GM18861 (cell line): ENCODE measurements around the gene TTBK2.
"Not testable (repeated sequence)": the region's sequence is repeated elsewhere in the genome, so short reads cannot be mapped to it uniquely, and the experiment has no call there.

Experiments used
- ATAC-seq: cut with Tn5 transposase; IDR thresholded peaks from one replicate; pipeline ENCODE4 v1.9.1; 2021; ENCODE audit not compliant: unreplicated experiment

The TTBK2 gene

DNA sequence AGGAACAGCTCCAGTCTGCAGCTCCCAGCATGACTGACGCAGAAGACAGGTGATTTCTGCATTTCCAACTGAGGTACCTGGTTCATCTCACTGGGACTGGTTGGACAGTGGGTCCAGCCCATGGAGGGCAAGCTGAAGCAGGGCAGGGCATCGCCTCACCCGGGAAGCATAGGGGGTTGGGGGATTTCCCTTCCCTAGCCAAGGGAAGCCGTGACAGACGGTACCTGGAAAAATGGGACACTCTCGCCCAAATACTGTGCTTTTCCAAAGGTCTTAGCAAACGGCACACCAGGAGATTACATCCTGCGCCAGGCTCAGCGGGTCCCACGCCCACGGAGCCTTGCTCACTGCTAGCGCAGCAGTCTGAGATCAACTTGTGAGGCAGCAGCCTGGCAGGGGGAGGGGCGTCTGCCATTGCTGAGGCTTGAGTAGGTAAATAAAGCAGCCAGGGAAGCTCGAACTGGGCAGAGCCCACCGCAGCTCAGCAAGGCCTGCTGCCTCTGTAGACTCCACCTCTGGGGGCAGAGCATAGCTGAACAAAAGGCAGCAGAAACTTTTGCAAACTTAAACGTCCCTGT is 156.3 kb downstream of the TTBK2 start:
- ATAC-seq, result not testable (repeated sequence)

DNA sequence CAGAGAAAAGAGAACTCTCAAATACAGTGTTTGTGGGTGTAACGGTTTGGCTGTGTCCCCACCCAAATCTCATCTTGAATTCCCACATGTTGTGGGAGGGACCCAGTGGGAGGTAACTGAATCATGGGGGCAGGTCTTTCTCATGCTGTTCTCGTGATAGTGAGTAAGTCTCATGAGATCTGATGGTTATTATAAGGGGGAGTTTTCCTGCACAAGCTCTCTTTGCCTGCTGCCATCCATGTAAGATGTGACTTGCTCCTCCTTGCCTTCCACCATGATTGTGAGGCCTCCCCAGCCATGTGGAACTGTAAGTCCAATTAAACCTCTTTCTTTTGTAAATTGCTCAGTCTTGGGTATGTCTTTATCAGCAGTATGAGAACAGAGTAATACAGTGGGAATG is 158.8 kb downstream of the TTBK2 start:
- not testable (repeated sequence) for ATAC-seq

DNA sequence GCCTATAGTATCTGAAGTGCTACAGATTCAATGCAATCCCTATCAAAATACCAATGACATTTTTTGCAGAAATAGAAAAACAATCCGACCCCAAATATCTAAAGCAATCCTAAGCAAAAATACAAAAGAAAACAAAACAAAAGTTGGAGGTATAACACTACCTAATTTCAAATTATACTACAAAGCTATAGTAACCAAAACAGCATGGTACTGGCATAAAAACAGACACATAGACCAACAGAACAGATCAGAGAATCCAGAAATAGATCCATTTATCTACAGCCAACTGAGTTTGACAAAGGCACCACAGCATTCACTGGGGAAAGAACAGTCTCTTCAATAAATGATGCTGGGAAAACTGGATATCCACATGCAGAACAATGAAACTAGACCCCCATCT is 159.8 kb downstream of the TTBK2 start:
- no peak for ATAC-seq

DNA sequence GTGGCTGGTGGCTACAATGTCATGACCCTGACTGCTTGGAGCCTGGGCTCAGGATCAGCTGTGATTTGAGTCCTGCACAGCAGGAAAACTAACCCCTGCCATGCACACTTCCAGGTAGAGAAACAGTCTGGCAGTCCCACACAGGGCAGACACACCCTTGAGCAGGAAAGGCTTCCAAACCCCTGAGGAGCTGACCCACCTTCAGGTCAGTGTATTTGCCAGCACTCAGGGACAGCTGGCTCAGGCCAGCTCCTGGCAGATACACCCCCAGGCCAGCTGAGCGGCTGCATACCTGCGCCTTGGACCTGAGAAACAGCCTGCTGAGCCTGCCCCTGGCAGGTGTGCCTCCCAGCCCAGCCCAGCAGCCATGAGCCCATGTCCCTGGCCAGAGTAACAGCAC is 161.5 kb downstream of the TTBK2 start:
- no peak for ATAC-seq

DNA sequence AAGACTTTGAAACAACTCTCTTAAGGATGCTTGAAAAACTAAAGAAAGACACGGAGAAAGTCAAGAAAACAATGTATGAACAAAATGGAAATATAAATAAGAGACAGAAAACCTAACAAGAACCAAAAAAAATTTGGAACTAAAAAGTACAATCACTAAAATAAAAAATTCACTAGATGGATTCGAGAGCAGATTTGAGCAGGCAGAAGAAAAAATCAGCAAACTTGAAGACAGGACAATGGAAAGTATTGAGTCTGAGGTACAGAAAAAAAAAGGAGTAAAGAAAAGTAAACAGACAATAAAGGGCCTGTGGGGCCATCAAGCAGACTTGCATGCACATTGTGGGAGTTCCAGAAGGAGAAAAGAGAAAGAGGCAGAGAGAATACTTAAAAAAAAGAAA is 170.3 kb downstream of the TTBK2 start:
- no peak for ATAC-seq

DNA sequence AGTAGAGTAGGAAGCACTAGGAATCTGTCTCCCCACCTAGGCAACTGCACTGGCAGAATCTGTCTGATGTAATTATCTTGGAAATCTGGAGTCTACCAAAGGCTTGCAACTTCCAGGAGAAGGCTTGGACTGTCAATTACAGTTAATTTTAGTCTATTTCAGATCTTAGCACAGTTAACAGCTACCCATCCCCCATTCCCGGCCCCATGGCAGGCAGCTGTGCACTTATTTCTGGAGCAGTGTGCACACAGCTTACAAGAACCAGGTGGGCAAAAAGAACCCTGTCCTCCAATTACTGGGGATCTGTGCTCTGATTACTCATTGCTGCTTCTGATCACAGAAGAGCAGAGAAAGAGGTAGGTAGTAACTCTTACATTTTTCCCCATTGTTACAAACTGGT is 171.3 kb downstream of the TTBK2 start:
- ATAC-seq, result no peak

DNA sequence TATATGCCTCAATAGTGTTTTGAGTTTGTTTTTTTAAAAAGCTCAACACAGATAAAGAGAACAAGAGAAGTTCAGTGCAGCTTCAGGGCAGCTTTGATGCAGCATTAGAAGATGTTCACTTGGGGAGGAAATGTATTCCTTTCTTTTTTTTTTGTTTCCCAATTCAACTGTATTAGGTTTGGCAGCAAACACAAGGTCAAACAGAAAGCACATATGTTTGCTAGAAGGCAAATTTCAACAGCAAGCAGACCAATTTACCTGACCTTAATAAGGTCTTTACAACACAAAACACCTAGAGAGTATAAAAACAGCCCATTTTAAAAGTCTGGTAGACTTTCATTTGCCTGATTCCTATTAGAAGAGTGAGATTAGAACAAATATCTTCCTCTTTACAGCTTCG is 176.4 kb downstream of the TTBK2 start:
- ATAC-seq, result no peak

DNA sequence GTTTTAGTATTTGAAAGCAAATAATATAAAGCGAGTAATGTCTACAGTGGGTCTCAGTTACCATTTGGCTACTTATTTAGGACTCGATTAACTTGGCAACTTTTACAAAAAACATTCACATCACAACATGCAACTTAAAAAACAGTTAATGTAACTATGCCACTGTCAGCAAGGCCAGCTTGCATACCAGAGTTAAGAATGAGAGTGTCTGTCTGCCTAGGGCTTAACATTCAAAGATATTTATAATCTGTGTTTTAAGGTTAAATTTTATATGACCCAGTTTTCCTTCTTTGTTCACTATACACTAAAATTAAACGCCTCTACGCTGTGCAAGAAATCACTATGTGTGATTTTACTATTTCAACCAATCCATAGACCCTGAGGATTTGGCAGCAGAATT is 178.4 kb downstream of the TTBK2 start:
- ATAC-seq, result no peak

DNA sequence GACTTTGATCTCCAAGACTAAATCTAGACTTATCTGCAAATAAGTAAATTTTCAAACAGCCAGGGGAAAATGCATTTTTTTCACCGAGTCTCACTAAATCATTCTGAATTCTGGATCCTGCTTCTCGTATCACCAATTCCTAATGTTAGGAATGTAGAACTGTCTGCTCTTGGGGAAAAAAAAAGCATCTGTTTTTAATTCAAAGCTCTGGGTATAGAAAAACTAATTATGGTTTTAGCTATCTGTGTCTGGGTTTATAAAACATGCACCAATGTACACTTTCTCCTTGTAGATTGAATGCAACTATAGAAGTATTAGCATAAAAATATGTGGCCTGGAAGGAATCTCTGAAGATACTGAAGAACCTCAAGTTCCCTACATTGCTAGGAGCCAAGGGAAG is 178.9 kb downstream of the TTBK2 start:
- ATAC-seq, result no peak

DNA sequence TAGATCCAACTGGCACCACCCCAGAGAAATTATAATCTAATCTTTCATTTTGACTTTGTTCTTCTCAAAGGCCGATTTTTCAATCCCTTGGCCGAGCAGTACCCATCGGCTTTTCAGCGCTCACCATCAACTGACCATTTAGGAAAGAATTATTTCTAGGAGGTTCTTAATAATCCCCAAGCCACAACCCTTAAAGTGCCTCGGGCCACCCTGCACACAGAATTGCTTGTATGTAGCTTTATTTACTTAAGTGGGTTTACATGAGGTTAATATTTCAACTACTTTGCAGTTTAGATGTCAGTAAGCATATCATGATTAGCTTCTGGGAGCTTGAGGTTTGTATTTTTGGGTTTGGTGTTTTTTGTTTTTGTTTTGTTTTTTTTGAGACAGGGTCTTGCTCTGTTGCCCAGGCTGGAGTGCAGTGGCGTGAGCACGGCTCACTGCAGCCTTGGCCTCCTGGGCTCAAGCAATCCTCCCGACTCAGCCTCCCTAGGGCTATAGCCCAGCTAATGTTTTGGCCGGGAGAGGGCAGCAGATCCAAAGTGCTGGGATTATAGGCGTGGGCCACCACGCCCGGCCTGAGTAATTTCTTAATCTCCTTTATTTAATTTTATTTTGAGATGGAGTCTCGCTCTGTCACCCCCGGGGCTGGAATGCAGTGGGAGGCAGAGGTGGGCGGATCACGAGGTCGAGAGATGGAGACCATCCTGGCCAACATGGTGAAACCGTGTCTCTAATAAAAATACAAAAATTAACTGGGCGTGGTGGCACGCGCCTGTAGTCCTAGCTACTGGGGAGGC is 182.8 kb downstream of the TTBK2 start:
- ATAC-seq, result no peak

DNA sequence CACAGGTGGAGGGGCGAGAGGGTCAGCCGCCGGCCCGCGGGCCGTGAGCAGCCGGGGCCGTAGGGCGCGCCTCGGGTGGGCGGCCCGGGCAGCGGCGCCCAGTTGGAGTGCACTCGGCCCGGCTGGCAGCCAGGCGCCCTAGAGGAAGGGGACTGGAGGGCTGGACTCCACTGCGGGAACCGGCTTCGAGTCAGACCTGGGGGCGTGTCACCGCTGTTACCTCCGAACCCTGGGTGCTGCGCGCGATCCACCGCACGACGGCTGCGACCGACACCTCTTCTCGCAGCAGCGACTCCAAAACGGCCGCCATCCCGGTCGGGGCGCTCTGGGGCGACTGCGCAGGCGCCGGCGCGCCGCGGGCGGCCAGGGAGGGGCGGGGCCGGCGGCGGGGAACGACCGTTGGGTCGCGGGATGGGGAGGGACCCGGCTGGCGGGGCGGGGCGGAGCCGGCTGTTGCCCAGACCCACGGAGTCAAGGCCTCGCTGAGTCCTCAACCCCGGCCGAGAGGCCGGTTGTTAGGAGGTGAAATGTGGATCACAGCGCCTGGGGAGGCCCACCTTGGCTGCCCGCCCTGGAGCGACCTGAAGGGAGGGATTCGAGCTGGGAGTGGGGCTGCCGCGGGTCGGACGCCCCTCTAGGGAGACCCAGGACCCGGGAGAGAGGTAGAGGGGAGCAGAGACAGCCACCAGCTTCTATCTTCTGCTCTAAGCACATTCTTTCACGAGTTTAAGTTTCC is 183.6 kb downstream of the TTBK2 start, which contains the start of gene CDAN1:
Gene CDAN1, minus strand, starts transcription at position 336 of the 736 bp plus-strand sequence. Its CDS starts 26 bp downstream, at position 310.
- peak; percentile 65 for ATAC-seq

DNA sequence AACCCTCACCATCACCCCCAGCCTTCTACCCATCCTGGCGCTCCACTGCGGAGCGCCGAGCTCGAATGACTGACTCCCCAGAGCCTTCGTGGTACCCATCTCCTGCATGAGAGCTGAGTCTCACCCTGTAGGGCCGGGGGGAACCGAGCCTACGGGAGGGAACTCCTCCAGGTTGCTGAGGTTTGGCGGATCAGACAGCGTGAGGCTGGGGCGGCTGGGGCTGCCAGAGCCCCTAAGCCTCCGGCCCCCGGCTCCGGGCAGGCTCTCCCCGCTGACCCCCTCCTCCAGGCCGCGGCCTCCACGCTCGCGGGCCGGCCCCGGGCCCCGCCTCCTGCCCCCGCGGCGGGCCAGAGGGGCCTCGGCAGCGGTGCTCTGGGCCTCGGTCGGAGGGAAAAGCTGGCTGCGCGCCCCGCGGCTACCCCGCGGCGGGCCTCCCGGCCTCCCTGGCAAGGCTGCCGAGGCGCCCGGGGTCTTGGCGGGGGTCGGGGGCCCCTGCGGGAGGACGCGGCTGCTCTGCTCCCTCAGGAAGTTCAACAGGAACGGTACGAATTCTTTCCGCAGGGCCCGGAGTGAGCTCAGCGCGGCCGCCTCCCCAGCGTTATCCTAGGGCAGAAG is 184.3 kb downstream of the TTBK2 start:
- ATAC-seq, result no peak

DNA sequence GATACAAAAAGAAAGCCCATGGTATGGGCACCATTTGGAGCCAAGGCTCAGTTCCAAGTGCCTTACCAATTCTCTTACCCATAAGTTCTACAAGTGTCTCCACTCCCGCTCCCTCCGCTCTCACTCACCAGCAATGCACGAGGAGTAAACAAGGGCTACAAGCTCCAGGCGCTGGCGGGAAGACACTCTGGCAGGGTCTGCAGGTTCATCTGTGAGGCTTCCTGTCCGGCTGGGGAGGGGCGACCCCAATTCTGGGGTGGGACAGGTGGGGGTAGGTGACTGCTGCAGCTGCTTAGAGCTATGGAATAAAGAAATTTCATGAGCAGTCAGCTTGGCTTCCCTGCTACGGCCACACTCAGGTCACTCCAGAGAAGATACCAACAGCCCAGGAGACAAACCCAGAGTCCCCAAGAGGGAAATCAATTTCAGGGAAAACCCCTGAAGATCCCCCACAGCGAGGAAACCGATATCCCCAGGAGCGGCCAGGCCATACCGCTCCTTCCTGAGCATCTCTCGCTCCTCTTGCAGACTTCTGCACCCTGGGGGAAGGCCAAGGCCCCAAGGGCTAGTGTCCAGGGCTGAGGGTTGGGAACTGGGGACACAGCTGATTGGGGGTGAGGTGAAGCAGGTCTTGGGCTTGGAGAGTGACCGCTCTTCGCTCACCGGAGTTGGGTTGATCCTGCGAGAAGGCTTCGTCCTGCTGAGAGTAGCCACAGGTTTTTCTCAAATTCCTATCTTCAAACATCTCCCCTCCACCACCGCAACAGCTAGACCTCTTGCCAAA is 185.0 kb downstream of the TTBK2 start:
- no peak for ATAC-seq

DNA sequence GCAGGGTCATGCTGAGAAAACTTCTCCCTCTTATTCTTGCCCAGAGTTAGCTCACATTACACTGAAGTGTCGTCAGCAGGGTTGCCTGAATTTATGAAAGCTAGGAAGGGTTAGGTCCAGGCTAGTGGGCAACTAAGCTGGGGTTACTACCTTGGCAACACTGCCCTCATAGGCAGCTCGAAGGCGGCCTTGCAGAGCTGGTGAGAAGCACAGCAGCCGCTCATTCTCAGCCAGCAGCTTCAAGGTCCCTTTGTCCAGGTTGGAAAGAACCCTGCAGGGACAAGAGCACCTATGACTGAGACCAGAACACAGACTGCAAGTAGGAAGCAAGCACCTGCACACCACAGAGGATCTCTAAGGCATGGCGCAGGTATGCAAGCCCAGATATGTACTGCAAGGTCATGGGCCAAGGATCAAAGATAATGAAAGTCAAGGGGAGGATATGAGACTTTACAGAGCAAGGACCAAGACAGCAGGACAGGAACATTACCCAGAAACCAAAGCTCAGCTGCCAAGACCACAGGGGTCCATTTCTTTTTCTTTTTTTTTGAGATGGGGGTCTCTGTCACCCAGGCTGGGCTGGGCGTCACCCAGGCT is 186.4 kb downstream of the TTBK2 start:
- no peak for ATAC-seq

DNA sequence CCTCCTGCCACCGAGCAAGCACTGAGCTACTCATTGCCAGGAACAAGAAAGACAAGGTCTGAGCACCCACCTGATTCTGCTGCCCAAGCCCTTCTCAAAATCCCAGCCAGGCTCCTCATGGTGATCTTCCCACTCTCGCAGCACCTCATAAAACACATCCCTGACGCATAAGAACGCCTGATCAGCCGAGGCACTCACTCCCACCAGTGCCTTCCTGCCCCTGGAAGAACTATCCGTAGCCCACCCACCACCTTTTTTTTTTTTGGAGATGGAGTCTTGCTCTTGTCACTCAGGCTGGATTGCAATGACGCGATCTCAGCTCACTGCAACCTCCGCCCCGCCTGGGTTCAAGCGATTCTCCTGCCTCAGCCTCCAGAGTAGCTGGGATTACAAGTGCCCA is 187.6 kb downstream of the TTBK2 start:
- no peak for ATAC-seq

DNA sequence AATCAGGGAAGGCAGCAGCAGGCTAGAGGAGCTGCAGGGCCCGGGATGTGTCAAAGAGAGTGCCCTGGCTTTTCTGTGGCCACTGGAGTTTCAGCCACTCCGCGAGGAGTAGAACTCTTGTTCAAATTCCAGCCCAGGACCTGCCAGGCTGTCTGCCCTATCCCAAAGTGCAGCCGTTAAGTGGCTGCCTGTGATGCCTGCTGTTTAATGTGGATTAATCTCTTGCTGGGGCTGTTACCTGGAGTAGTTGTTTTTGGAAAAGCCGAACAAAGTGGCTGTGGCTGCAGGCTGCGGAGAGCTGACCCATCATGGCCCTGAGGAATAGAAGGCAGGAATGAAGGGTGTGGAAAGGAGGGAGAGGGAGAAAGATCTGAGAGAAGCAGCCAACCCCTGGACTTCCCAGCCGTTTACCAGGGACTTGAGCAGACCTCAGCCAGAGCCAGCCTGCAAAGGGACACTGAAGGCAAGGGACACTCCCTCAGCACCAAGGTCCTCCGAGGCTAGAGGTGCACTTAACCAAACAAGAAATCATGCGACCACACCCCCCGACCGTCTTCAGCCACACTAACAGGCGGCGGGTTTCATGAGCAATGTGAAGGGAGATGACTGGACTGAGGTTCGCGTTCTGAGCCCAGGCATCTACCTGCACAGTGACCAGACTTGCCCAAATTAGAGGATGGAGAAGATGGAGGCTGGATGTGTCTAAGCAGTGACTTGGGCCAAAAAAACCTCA is 188.3 kb downstream of the TTBK2 start:
- ATAC-seq, result no peak

DNA sequence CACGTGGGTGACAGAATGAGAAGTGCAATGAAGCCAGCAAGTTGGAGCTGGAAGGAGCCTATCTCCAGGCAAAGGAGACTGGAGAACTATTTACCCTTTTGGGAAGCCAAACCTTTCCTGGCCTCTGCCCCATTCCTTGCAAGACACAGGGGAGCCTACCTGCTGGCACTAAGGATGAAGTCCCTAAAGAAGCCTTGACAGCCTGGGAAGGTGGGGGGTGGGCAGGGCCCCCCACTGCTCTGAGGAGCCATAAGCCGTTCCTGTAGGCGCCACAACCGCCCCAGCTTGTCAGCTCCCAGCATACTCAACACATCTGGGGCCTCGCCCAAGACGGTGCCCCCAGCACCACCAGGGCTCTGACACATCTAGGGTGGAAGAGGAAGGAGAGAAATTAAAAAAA is 189.1 kb downstream of the TTBK2 start:
- ATAC-seq, result no peak

DNA sequence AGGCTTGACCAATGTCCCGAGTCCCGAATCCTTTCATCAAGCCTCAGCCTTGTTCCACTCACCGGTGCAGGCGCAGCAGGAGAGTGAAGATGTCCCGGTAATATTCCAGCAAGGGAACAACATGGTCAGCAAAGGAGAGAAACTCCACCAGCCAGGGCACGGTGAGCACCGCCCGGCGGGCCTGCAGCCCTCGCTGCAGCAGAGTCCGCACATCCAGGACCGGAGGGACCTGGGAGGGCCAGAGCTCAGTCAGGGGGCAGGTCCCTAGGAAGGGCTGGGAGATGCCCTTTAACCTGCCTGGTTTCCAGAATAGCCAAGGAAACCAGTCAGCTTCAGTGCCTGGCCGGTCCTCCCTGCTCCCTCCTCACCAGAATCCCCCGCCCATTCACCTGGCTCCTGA is 190.0 kb downstream of the TTBK2 start:
- no peak for ATAC-seq

DNA sequence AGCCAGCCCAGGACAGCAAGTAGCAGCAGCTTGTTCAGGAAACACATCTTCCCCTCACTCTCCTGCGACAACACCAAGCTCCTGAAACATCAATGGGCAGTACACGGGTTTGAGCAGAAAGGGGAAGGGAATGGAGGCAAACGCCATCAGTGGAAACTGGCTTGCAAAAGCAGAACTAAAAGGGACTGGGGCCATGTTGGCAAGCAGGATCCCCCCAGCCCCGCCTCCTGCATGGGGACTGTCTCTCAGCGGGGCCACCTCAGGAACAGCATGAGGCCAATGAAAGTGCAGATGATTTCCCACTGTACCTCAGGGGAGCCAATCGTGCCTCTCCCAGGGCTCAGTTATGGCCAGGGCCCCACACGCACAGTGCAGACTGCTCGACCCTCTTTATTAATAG is 190.4 kb downstream of the TTBK2 start:
- no peak for ATAC-seq

DNA sequence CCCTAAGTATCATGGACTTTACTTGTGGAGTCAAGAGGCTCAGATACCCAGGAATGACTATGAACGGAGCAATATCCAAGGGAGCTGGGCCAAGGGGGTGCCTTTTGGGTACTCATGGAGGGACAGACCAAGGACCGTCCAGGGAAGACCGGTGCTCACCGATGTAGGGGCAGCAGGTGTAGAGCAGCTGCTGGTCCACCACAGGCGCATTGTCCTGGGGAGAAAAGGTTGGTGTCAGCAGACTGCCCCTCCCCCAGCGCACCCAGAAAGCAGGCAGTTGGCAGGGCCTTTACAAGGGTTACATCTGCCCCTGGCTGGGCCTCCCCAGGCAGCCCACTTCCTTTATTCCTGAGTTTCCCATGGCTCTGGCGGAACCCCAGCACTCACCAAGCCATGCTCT is 191.2 kb downstream of the TTBK2 start:
- ATAC-seq, result no peak
